Body of pancreas (tissue), 4 donors: ENCODE measurements around the gene LRRC23.

Experiments
- CTCF ChIP-seq, 7 experiments: fragments of 450-650 bp in 4 of 7; fragments of 200-600 bp in 3 of 7; sonication (generic) in 3 of 7; IDR thresholded peaks; one replicate each; pipeline ENCODE4 v1.5.1; 2016 to 2019; ENCODE audit warnings: antibody characterized with exemption in 7 of 7
- POLR2A ChIP-seq, 3 donors: fragments of 450-650 bp; IDR thresholded peaks; one replicate each; pipeline ENCODE4 v1.6.1; 2016; ENCODE audit warnings: antibody characterized with exemption in 3 of 3, mild to moderate bottlenecking in 2 of 3

GRCh38 chr12:6946033-6946919, 41.7 kb downstream of the LRRC23 start:
- peak; percentile 78 to 94 (median 93) for TF ChIP-seq POLR2A (IDR thresholded peaks at IDR 0.05)
- TF ChIP-seq CTCF (IDR thresholded peaks at IDR 0.05), result peak in 3 of 7 experiments; percentile 32 to 55 (median 47)
